HEK293 (cell line): ENCODE data around the gene HOXB7.

Experiments
- BCL11A ChIP-seq: fragments of 450-650 bp; formaldehyde crosslinking; IDR thresholded peaks from 2 replicates; pipeline ENCODE4 v1.5.1; 2016; ENCODE audit warnings: low read depth, missing biosample characterization, missing genetic modification characterization
- BCL11B ChIP-seq: fragments of 450-650 bp; formaldehyde crosslinking; IDR thresholded peaks from 2 replicates; pipeline ENCODE4 v1.5.1; 2016; ENCODE audit warnings: low read depth, missing biosample characterization, missing genetic modification characterization
- REPIN1 ChIP-seq: fragments of 450-650 bp; formaldehyde crosslinking; IDR thresholded peaks from 2 replicates; pipeline ENCODE4 v1.5.1; 2017; ENCODE audit warnings: missing biosample characterization, missing genetic modification characterization, low read depth
- SP2 ChIP-seq: fragments of 450-650 bp; formaldehyde crosslinking; IDR thresholded peaks from 2 replicates; pipeline ENCODE4 v1.5.1; 2016; ENCODE audit warnings: missing biosample characterization, missing genetic modification characterization
- TSHZ1 ChIP-seq: fragments of 450-650 bp; formaldehyde crosslinking; IDR thresholded peaks from 2 replicates; pipeline ENCODE4 v1.5.1; 2016; ENCODE audit warnings: missing biosample characterization, missing genetic modification characterization, borderline replicate concordance
- ZEB2 ChIP-seq: fragments of 450-650 bp; formaldehyde crosslinking; IDR thresholded peaks from 2 replicates; pipeline ENCODE4 v1.5.1; 2016; ENCODE audit warnings: missing biosample characterization, missing genetic modification characterization
- ZNF140 ChIP-seq: fragments of 450-650 bp; formaldehyde crosslinking; IDR thresholded peaks from 2 replicates; pipeline ENCODE4 v1.5.1; 2016; ENCODE audit warnings: missing biosample characterization, missing genetic modification characterization
- ZNF148 ChIP-seq: fragments of 450-650 bp; formaldehyde crosslinking; IDR thresholded peaks from 2 replicates; pipeline ENCODE4 v1.5.0; 2017; ENCODE audit warnings: missing biosample characterization, missing genetic modification characterization, borderline replicate concordance
- ZNF214 ChIP-seq: fragments of 450-650 bp; formaldehyde crosslinking; IDR thresholded peaks from 2 replicates; pipeline ENCODE4 v1.5.1; 2017; ENCODE audit warnings: missing biosample characterization, mild to moderate bottlenecking, missing genetic modification characterization, borderline replicate concordance
- ZNF24 ChIP-seq: fragments of 450-650 bp; formaldehyde crosslinking; IDR thresholded peaks from 2 replicates; pipeline ENCODE4 v1.5.1; 2016; ENCODE audit warnings: missing biosample characterization, missing genetic modification characterization
- ZNF248 ChIP-seq: fragments of 450-650 bp; formaldehyde crosslinking; IDR thresholded peaks from 2 replicates; pipeline ENCODE4 v1.5.1; 2017; ENCODE audit warnings: missing biosample characterization, missing genetic modification characterization
- ZNF324 ChIP-seq: fragments of 450-650 bp; formaldehyde crosslinking; IDR thresholded peaks from 2 replicates; pipeline ENCODE4 v1.5.1; 2016; ENCODE audit warnings: missing biosample characterization, missing genetic modification characterization
- ZNF335 ChIP-seq: fragments of 450-650 bp; formaldehyde crosslinking; conservative IDR thresholded peaks from 2 replicates; pipeline ENCODE4 v1.5.1; 2016; ENCODE audit warnings: missing biosample characterization, missing genetic modification characterization
- ZNF341 ChIP-seq: fragments of 450-650 bp; formaldehyde crosslinking; IDR thresholded peaks from 2 replicates; pipeline ENCODE4; 2016; ENCODE audit warnings: low read depth, missing biosample characterization, missing genetic modification characterization
- ZNF350 ChIP-seq: fragments of 450-650 bp; formaldehyde crosslinking; IDR thresholded peaks from 2 replicates; pipeline ENCODE4 v1.5.0; 2017; ENCODE audit warnings: missing biosample characterization, mild to moderate bottlenecking, missing genetic modification characterization
- ZNF354C ChIP-seq: fragments of 450-650 bp; formaldehyde crosslinking; IDR thresholded peaks from 2 replicates; pipeline ENCODE4 v1.5.1; 2016; ENCODE audit warnings: missing biosample characterization, missing genetic modification characterization, low read depth, borderline replicate concordance
- ZNF514 ChIP-seq: fragments of 450-650 bp; formaldehyde crosslinking; IDR thresholded peaks from 2 replicates; pipeline ENCODE4 v1.5.1; 2016; ENCODE audit warnings: missing biosample characterization, missing genetic modification characterization
- ZNF521 ChIP-seq: fragments of 450-650 bp; formaldehyde crosslinking; IDR thresholded peaks from 2 replicates; pipeline ENCODE4 v1.5.1; 2017; ENCODE audit warnings: missing biosample characterization, mild to moderate bottlenecking, missing genetic modification characterization
- ZNF571 ChIP-seq: fragments of 450-650 bp; formaldehyde crosslinking; IDR thresholded peaks from 2 replicates; pipeline ENCODE4 v1.5.0; 2017; ENCODE audit warnings: missing biosample characterization, missing genetic modification characterization
- ZNF677 ChIP-seq: fragments of 450-650 bp; IDR thresholded peaks from 2 replicates; pipeline ENCODE4 v1.5.0; 2018; ENCODE audit warnings: missing biosample characterization, mild to moderate bottlenecking, missing genetic modification characterization, moderate library complexity
- ZNF701 ChIP-seq: fragments of 450-650 bp; formaldehyde crosslinking; IDR thresholded peaks from 2 replicates; pipeline ENCODE4 v1.5.1; 2016; ENCODE audit warnings: missing biosample characterization, missing genetic modification characterization
- ZNF704 ChIP-seq: fragments of 450-650 bp; formaldehyde crosslinking; IDR thresholded peaks from 2 replicates; pipeline ENCODE4 v1.5.1; 2016; ENCODE audit warnings: missing biosample characterization, missing genetic modification characterization
- ZNF777 ChIP-seq: fragments of 450-650 bp; formaldehyde crosslinking; IDR thresholded peaks from 2 replicates; pipeline ENCODE4 v1.5.1; 2017; ENCODE audit warnings: missing biosample characterization, missing genetic modification characterization, borderline replicate concordance
- TF ChIP-seq, protein P1 (sequence below): fragments of 450-650 bp; formaldehyde crosslinking; IDR thresholded peaks from 2 replicates; pipeline ENCODE4 v1.5.1; 2016; ENCODE audit warnings: missing biosample characterization, missing genetic modification characterization
- TF ChIP-seq, protein P2 (sequence below): fragments of 450-650 bp; formaldehyde crosslinking; IDR thresholded peaks from 2 replicates; pipeline ENCODE4 v1.5.1; 2016; ENCODE audit warnings: missing biosample characterization, missing genetic modification characterization
- TF ChIP-seq, protein P3 (sequence below): fragments of 450-650 bp; formaldehyde crosslinking; IDR thresholded peaks from 2 replicates; pipeline ENCODE4; 2016; ENCODE audit warnings: missing biosample characterization, missing genetic modification characterization

Gene HOXB7

DNA sequence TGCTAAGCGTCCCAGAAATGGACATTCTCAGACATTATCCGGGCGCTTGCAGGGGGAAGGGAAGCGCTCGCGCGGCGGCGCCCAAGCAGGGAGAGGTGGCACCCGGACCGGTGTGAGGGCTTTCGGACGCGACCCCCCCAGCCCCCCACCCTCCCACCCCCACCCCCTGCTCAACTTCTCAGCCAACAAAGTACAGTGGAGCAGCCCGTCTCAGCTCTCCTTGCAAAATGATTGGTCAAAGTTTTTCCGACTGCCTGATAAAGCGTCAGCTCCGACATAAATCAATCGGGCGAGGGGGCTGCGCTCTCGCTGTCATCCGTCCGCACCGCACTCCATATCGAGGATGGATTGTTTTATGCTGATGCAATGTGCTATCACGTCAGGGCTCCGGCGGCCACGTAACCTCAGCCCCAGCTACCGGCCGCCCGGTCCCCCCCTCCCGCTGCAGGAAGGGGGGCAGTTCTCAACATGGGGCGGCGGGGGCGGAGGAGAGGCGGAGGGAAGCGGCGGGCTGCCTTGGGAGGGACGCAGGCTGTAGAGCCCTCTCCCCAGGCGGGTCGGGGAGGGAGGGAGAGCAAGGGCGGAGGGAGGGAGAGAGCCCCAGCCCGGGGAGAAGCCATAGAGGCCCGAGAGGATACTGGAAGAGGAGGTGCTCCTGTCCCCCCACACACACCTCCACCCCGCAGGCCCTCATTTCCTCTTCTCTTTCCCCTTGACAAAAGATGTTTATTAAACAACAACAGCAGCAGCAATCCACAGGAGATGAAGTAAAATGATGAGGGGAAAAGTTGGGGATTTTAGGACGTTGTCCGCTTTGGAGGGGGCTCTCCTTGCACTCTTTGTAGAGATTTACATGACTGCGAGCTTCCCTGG is 15.7 kb upstream of the HOXB7 start, which contains the start of gene HOXB9 (continued):
- peak; percentile 91 for TF ChIP-seq SP2 (tag by site-specific recombination)
- TF ChIP-seq ZNF324 (tag by site-specific recombination), result peak; percentile 91
- no peak for TF ChIP-seq ZNF571 (tag by site-specific recombination)
- no peak for TF ChIP-seq ZNF350 (tag by site-specific recombination)
- peak; percentile 91; the same call in 1 of the 2 replicates for TF ChIP-seq ZNF24
- peak; percentile 69 for TF ChIP-seq ZNF335
- TF ChIP-seq, protein P1, sequence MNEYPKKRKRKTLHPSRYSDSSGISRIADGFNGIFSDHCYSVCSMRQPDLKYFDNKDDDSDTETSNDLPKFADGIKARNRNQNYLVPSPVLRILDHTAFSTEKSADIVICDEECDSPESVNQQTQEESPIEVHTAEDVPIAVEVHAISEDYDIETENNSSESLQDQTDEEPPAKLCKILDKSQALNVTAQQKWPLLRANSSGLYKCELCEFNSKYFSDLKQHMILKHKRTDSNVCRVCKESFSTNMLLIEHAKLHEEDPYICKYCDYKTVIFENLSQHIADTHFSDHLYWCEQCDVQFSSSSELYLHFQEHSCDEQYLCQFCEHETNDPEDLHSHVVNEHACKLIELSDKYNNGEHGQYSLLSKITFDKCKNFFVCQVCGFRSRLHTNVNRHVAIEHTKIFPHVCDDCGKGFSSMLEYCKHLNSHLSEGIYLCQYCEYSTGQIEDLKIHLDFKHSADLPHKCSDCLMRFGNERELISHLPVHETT, result peak; percentile 79; the same call in 1 of the 2 replicates
- TF ChIP-seq ZNF777 (tag by site-specific recombination), result no peak
- peak; percentile 96 for TF ChIP-seq ZNF341 (tag by site-specific recombination)
- no peak for TF ChIP-seq ZNF701
- TF ChIP-seq, protein P2, sequence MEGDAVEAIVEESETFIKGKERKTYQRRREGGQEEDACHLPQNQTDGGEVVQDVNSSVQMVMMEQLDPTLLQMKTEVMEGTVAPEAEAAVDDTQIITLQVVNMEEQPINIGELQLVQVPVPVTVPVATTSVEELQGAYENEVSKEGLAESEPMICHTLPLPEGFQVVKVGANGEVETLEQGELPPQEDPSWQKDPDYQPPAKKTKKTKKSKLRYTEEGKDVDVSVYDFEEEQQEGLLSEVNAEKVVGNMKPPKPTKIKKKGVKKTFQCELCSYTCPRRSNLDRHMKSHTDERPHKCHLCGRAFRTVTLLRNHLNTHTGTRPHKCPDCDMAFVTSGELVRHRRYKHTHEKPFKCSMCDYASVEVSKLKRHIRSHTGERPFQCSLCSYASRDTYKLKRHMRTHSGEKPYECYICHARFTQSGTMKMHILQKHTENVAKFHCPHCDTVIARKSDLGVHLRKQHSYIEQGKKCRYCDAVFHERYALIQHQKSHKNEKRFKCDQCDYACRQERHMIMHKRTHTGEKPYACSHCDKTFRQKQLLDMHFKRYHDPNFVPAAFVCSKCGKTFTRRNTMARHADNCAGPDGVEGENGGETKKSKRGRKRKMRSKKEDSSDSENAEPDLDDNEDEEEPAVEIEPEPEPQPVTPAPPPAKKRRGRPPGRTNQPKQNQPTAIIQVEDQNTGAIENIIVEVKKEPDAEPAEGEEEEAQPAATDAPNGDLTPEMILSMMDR (tag by site-specific recombination), result no peak
- TF ChIP-seq, protein P3, sequence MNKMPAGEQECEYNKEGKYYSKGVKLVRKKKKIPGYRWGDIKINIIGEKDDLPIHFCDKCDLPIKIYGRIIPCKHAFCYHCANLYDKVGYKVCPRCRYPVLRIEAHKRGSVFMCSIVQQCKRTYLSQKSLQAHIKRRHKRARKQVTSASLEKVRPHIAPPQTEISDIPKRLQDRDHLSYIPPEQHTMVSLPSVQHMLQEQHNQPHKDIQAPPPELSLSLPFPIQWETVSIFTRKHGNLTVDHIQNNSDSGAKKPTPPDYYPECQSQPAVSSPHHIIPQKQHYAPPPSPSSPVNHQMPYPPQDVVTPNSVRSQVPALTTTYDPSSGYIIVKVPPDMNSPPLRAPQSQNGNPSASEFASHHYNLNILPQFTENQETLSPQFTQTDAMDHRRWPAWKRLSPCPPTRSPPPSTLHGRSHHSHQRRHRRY (tag by site-specific recombination), result no peak
- no peak for TF ChIP-seq ZNF248 (tag by site-specific recombination)
- no peak for TF ChIP-seq ZNF214 (tag by site-specific recombination)
- TF ChIP-seq ZNF148 (tag by site-specific recombination), result no peak
- no peak for TF ChIP-seq ZNF514 (tag by site-specific recombination)
- TF ChIP-seq ZNF140 (tag by site-specific recombination), result no peak
- TF ChIP-seq ZNF704 (tag by site-specific recombination), result no peak
- TF ChIP-seq ZEB2 (tag by site-specific recombination), result peak; percentile 100
- peak; percentile 98 for TF ChIP-seq BCL11A (tag by site-specific recombination)
- no peak for TF ChIP-seq ZNF521 (tag by site-specific recombination)
- no peak for TF ChIP-seq ZNF677 (tag by site-specific recombination)
- no peak for TF ChIP-seq REPIN1 (tag by site-specific recombination)
- peak; percentile 89 for TF ChIP-seq BCL11B (tag by site-specific recombination)
- TF ChIP-seq TSHZ1 (tag by site-specific recombination), result peak; percentile 99
- no peak for TF ChIP-seq ZNF354C
